Ishikawa (cell line): ENCODE data around the gene RLN3.

Experiments
- CEBPB ChIP-seq: IDR thresholded peaks from 2 replicates; pipeline ENCODE4 v1.6.1; 2012
- CREB1 ChIP-seq: IDR thresholded peaks from 2 replicates; pipeline ENCODE4 v1.6.1; 2012; ENCODE audit warnings: low read depth
- EGR1 ChIP-seq: IDR thresholded peaks from 2 replicates; pipeline ENCODE4 v1.6.1; 2012
- EP300 ChIP-seq: IDR thresholded peaks from 2 replicates; pipeline ENCODE4 v1.6.1; 2012; ENCODE audit warnings: borderline replicate concordance
- FOXM1 ChIP-seq: IDR thresholded peaks from 2 replicates; pipeline ENCODE4 v1.6.1; 2012; ENCODE audit warnings: low read depth, borderline replicate concordance
- MAX ChIP-seq: IDR thresholded peaks from 2 replicates; pipeline ENCODE4 v1.6.1; 2012
- NFIC ChIP-seq: IDR thresholded peaks from 2 replicates; pipeline ENCODE4 v1.6.1; 2012
- RAD21 ChIP-seq: IDR thresholded peaks from 2 replicates; pipeline ENCODE4 v1.6.1; 2012; ENCODE audit warnings: low read depth
- REST ChIP-seq: IDR thresholded peaks from 2 replicates; pipeline ENCODE4 v1.6.1; 2012; ENCODE audit warnings: low read depth, mild to moderate bottlenecking
- TAF1 ChIP-seq: IDR thresholded peaks from 2 replicates; pipeline ENCODE4 v1.6.1; 2012; ENCODE audit warnings: low read depth, mild to moderate bottlenecking
- TCF12 ChIP-seq: IDR thresholded peaks from 2 replicates; pipeline ENCODE4 v1.6.1; 2012; ENCODE audit warnings: low read depth
- TEAD4 ChIP-seq: IDR thresholded peaks from 2 replicates; pipeline ENCODE4 v1.6.1; 2012
- USF1 ChIP-seq: IDR thresholded peaks from 2 replicates; pipeline ENCODE4 v1.6.1; 2012
- YY1 ChIP-seq: IDR thresholded peaks from 2 replicates; pipeline ENCODE4 v1.6.1; 2012; ENCODE audit warnings: low read depth
- ZBTB7A ChIP-seq: IDR thresholded peaks from 2 replicates; pipeline ENCODE4 v1.6.1; 2012; ENCODE audit warnings: low read depth

Gene RLN3

GRCh38 chr19:14035706-14036105, 7.8 kb downstream of the RLN3 start:
- no peak for TF ChIP-seq MAX
- TF ChIP-seq TCF12 = no peak
- no peak for TF ChIP-seq CREB1
- TF ChIP-seq REST = no peak
- TF ChIP-seq YY1 = no peak
- no peak for TF ChIP-seq EGR1
- no peak for TF ChIP-seq ZBTB7A
- no peak for TF ChIP-seq NFIC
- no peak for TF ChIP-seq FOXM1
- TF ChIP-seq CEBPB = no peak
- TF ChIP-seq RAD21 = no peak
- no peak for TF ChIP-seq EP300
- no peak for TF ChIP-seq TEAD4
- TF ChIP-seq USF1 = no peak
- TF ChIP-seq TAF1 = no peak

GRCh38 chr19:14039181-14039580, 11.2 kb downstream of the RLN3 start:
- TF ChIP-seq NFIC = no peak
- TF ChIP-seq MAX = no peak
- no peak for TF ChIP-seq FOXM1
- TF ChIP-seq CEBPB = no peak
- no peak for TF ChIP-seq YY1
- no peak for TF ChIP-seq ZBTB7A
- no peak for TF ChIP-seq TEAD4
- no peak for TF ChIP-seq TCF12
- TF ChIP-seq CREB1 = no peak
- no peak for TF ChIP-seq RAD21
- TF ChIP-seq TAF1 = no peak
- no peak for TF ChIP-seq REST
- no peak for TF ChIP-seq USF1
- no peak for TF ChIP-seq EP300
- no peak for TF ChIP-seq EGR1

- peak; percentile 43 for TF ChIP-seq RAD21
Measured at GRCh38 chr19:14042659-14043608, 15.0 kb downstream of the RLN3 start.

GRCh38 chr19:14048443-14049153, 20.6 kb downstream of the RLN3 start:
- no peak for TF ChIP-seq TEAD4
- peak; percentile 65 for TF ChIP-seq RAD21
- TF ChIP-seq CEBPB = no peak

GRCh38 chr19:14050512-14050911, 22.6 kb downstream of the RLN3 start:
- TF ChIP-seq NFIC (no peak), CREB1 (no peak), ZBTB7A (no peak), USF1 (no peak), TAF1 (no peak), MAX (no peak), CEBPB (no peak), TCF12 (no peak), REST (no peak), EP300 (no peak), FOXM1 (no peak), YY1 (no peak), RAD21 (no peak), TEAD4 (no peak), EGR1 (no peak)
